Measurements from ENCODE around the gene DGKG.

Gene DGKG

DNA sequence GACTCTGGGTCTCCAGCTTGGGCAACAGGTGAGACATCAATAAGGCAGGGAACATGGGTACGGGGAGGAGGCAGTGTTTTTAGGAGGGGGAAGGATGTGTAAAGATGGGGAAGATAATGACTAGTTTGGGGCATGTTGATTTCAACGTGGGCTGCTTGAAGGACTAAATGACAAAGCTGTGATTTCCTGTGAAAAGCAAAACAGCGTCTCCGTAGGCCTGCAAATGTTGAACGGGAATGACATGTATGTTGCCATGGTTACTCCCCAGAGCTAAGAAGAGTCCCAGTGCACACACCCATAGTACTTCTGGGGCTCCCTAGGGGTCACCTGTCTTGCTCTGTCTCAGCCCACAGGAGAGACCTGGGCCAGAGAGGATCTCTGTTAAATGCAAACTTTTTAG is 181.9 kb downstream of the DGKG start:
- CTCF ChIA-PET = no interaction called here
- TF ChIP-seq SUZ12 (IDR thresholded peaks at IDR 0.05) = no peak
- no peak for TF ChIP-seq ZNF384 (IDR thresholded peaks at IDR 0.05)
- no peak for TF ChIP-seq TARDBP (IDR thresholded peaks at IDR 0.05)
- DNase-seq (ENCODE audit: extremely low spot score) = no peak
- POLR2A ChIA-PET = no interaction called here

DNA sequence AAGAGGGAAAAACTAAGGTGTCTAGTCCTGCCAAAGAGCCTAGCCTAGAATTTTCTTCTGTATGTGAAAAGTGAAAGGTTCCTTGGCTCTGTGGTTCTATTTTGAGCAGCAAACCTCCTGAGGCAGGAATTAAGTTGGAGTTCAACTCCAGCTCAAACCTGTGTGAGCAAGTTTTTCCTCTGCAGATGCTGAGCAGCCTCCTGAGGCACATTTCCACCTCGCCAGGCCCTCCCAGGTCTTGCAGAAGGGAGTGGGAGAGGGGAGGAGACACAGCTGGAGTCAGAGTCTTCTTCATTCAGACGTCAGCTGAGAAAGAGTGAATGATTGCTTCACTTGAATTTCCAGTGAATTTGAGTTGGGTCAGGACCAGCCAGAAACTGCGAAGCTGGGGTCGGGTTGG is 183.6 kb downstream of the DGKG start:
- ChIA-PET CTCF (no interaction called here), POLR2A (no interaction called here)
- DNase-seq (ENCODE audit: extremely low spot score) = no peak
- TF ChIP-seq NFRKB (IDR thresholded peaks at IDR 0.05) (no peak), TARDBP (IDR thresholded peaks at IDR 0.05) (no peak), BHLHE40 (IDR thresholded peaks at IDR 0.05; ENCODE audit: borderline replicate concordance) (no peak), ZNF384 (IDR thresholded peaks at IDR 0.05) (no peak), ELF4 (IDR thresholded peaks at IDR 0.05) (no peak), FOXM1 (IDR thresholded peaks at IDR 0.05; ENCODE audit: borderline replicate concordance) (no peak), FOXA1 (IDR thresholded peaks at IDR 0.05) (no peak), HDGF (IDR thresholded peaks at IDR 0.05; ENCODE audit: borderline replicate concordance) (no peak), SP1 (IDR thresholded peaks at IDR 0.05) (no peak), L3MBTL2 (conservative IDR thresholded peaks at IDR 0.05) (no peak), CTBP1 (IDR thresholded peaks at IDR 0.05; ENCODE audit: borderline replicate concordance) (no peak), FOXK2 (IDR thresholded peaks at IDR 0.05) (no peak), LEF1 (IDR thresholded peaks at IDR 0.05; ENCODE audit: borderline replicate concordance) (no peak)
- TF ChIP-seq, protein P1, sequence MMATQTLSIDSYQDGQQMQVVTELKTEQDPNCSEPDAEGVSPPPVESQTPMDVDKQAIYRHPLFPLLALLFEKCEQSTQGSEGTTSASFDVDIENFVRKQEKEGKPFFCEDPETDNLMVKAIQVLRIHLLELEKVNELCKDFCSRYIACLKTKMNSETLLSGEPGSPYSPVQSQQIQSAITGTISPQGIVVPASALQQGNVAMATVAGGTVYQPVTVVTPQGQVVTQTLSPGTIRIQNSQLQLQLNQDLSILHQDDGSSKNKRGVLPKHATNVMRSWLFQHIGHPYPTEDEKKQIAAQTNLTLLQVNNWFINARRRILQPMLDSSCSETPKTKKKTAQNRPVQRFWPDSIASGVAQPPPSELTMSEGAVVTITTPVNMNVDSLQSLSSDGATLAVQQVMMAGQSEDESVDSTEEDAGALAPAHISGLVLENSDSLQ (IDR thresholded peaks at IDR 0.05) = no peak

DNA sequence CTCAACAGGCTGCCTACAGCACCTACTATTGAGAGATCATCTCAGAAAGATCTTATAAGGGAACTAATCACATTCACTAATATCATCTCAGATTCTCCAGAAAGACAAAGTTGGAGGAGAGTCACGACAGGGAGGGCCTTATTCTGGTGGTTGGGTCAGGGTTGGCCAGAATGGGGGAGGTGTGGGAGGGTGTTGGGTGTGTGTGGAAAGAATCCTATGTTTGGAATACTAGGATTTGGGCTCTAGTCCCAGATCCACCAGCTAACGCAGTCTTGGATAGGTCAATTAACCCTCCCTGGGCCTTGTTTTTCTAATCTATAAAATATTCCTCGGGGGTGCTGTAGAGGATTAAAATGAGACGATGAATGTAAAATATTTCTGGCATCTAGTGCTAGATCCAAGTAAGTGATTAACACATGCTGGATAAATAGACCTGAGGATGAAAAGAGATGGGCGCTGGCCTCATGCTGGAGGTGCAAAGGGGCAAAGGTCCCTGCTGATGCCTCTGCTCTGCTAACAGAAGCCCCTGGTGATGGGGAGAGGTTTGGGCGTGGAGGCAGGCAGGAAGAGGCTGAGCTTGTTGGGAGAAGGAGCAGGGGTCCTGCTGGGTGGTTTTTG is 185.6 kb downstream of the DGKG start:
- CTCF ChIA-PET = no interaction called here
- DNase-seq (ENCODE audit: extremely low spot score) = no peak
- POLR2A ChIA-PET = no interaction called here
- TF ChIP-seq TARDBP (IDR thresholded peaks at IDR 0.05) (no peak), LEF1 (IDR thresholded peaks at IDR 0.05; ENCODE audit: borderline replicate concordance) (no peak), SUZ12 (IDR thresholded peaks at IDR 0.05) (no peak), ARNT (IDR thresholded peaks at IDR 0.05) (no peak), SP1 (IDR thresholded peaks at IDR 0.05) (no peak), FOXA1 (IDR thresholded peaks at IDR 0.05) (no peak), CTBP1 (IDR thresholded peaks at IDR 0.05; ENCODE audit: borderline replicate concordance) (no peak), FOXK2 (IDR thresholded peaks at IDR 0.05) (no peak), NFRKB (IDR thresholded peaks at IDR 0.05) (no peak), HDGF (IDR thresholded peaks at IDR 0.05; ENCODE audit: borderline replicate concordance) (no peak), FOXM1 (IDR thresholded peaks at IDR 0.05; ENCODE audit: borderline replicate concordance) (no peak), BHLHE40 (IDR thresholded peaks at IDR 0.05; ENCODE audit: borderline replicate concordance) (no peak), ZNF384 (IDR thresholded peaks at IDR 0.05) (no peak), L3MBTL2 (conservative IDR thresholded peaks at IDR 0.05) (no peak), ELF4 (IDR thresholded peaks at IDR 0.05) (no peak)
- TF ChIP-seq, protein P1 (IDR thresholded peaks at IDR 0.05) = no peak

DNA sequence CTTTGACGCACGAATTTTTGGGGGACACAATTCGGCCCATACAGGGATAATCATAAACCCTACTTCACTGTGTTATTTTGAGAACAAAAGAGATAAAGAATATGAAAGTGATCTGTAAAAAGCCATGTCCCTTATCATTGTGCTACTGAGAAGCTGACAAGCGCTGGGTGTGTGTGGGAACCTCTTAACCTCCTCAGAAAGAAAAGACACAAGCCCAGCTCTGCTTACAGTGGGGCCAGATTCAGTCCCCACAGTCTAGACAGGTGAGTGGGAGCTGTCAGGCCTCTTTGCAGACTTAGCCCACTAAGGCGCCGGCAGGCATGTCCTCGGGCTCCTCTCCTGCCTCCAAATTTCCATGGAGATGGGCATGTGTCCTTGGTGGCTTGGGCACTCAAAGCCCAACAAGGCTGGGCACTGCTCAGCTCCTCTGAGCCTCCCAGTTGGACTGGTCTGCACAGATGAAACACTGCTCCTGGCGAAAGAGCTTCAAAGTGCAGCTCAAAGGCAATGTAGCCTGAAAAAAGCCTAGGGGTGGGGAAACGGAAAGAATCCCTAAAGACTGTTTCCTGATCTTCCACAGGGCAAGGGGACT is 188.7 kb downstream of the DGKG start:
- CTCF ChIA-PET = no interaction called here
- TF ChIP-seq, protein P1 (IDR thresholded peaks at IDR 0.05) = no peak
- TF ChIP-seq NFRKB (IDR thresholded peaks at IDR 0.05) (no peak), BHLHE40 (IDR thresholded peaks at IDR 0.05; ENCODE audit: borderline replicate concordance) (no peak), TARDBP (IDR thresholded peaks at IDR 0.05) (no peak), SP1 (IDR thresholded peaks at IDR 0.05) (no peak), FOXK2 (IDR thresholded peaks at IDR 0.05) (no peak), CTBP1 (IDR thresholded peaks at IDR 0.05; ENCODE audit: borderline replicate concordance) (no peak), ARNT (IDR thresholded peaks at IDR 0.05) (no peak), ZNF384 (IDR thresholded peaks at IDR 0.05) (no peak), ELF4 (IDR thresholded peaks at IDR 0.05) (no peak), L3MBTL2 (conservative IDR thresholded peaks at IDR 0.05) (no peak), FOXM1 (IDR thresholded peaks at IDR 0.05; ENCODE audit: borderline replicate concordance) (no peak), HDGF (IDR thresholded peaks at IDR 0.05; ENCODE audit: borderline replicate concordance) (no peak), FOXA1 (IDR thresholded peaks at IDR 0.05) (no peak)

DNA sequence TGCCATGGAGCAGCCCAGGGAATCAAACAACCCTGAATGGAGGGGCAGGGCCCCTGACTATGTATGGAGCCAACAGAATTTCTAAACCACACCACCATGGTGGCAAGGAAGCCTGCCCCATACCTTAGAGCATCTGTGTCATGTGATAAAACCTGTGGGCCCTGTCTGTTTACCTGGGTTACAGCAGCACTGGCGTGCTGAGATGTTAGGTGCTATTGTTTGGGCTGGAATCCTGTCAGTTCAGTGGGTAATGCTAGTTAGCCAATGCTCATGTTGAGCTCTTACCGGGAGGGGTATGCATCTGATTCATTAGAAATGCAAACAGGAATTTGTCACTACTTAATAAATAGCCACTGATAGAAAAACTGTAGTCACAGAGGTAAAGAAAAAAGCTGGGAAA is 189.7 kb downstream of the DGKG start:
- CTCF ChIA-PET = no interaction called here
- no peak for DNase-seq (ENCODE audit: extremely low spot score)
- POLR2A ChIA-PET = no interaction called here
- TF ChIP-seq LEF1 (IDR thresholded peaks at IDR 0.05; ENCODE audit: borderline replicate concordance) = no peak
- TF ChIP-seq FOXK2 (IDR thresholded peaks at IDR 0.05) = no peak

More for the DNA sequence above, 188.7 kb downstream of the DGKG start:
- DNase-seq (ENCODE audit: extremely low spot score) = no peak
- POLR2A ChIA-PET = no interaction called here

DNA sequence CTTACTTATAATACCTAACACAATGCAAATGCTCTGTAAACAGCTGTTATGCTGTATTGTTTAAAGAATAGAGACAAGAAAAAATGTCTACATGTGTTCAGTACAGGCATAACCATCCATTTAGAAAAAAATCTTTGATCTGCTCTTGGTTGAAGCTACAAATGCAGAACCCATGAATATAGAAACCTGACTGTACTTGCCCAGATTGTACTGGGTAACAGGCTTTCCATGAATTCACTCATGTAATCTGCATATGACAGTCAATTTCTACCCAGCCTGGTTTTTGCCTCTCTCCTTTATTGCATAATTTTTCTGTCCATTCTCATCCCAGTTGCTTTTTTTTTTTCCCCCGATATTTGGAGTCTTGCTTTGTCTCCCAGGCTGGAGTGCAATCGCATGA is 190.5 kb downstream of the DGKG start:
- no peak for DNase-seq (ENCODE audit: extremely low spot score)
- TF ChIP-seq HDGF (IDR thresholded peaks at IDR 0.05; ENCODE audit: borderline replicate concordance) (no peak), SUZ12 (IDR thresholded peaks at IDR 0.05) (no peak), ZNF384 (IDR thresholded peaks at IDR 0.05) (no peak), TARDBP (IDR thresholded peaks at IDR 0.05) (no peak), ARNT (IDR thresholded peaks at IDR 0.05) (no peak)
- POLR2A ChIA-PET = no interaction called here
- CTCF ChIA-PET = no interaction called here
